Measurements from ENCODE around the gene PMEPA1. TPM values are rescaled to one million over a fixed set of nuclear protein-coding genes. Genes with fewer than 3 reads are reported as not detected.

The PMEPA1 gene
- polyA plus RNA-seq, 1 experiment: 4.3 TPM

- POLR2A ChIA-PET: interaction anchor here (0.6 kb wide), 1 partner anchor 18 kb away, joined by 4 read pairs; no protein-coding TSS in a partner anchor
- no peaks in the 10 kb centered on the region; the same call in 1 of the 2 replicates for H3K9me3 ChIP-seq (ENCODE audit: control insufficient read depth, insufficient read depth, low read length)
- H3K4me3 ChIP-seq (ENCODE audit: low read depth, low read length): no peak overlapping the region
- H3K27ac ChIP-seq (ENCODE audit: low read depth, low read length): no peak overlapping the region
- no peak for DNase-seq (ENCODE audit: low read depth, low spot score)
- CTCF ChIA-PET: no interaction called here
- H3K27me3 ChIP-seq (ENCODE audit: control insufficient read depth, insufficient read depth, low read length): no peaks in the 10 kb centered on the region
- TF ChIP-seq CTCF (IDR thresholded peaks at IDR 0.05; ENCODE audit: low read depth, low read length): no peak
Observed at GRCh38 chr20:57716202-57716601, 6.4 kb upstream of the PMEPA1 start.

DNA sequence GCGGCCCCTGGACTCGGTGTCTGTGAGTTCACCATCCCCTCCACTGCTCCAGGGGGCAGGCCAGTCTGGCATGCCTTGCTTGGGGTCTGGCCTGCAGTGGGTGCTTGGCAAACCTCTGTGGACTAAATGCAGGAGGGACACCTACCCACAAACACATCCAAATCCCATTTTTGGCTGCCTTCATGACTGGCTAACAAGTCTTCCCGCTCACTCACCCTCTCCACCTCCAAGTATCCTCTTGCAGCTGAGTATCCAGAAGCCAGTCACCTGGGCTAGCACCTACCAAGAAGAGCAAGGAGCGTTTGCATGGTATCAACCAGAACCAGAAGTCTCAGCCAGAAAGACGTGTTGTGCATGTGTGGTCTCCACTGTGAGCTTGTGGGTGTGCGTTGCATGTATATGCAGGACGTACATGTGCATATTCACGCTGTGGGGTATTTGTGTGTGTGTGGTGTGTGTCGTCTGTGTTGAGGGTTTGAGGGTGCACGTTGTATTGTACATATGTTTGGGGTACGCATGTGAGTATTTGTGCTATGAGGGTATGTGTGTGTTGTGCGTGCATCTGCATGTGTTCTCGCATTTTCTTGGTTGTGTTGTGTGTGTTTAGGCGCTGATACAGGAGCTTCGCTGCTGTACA is 5.6 kb upstream of the PMEPA1 start:
- CTCF ChIA-PET: no interaction called here

DNA sequence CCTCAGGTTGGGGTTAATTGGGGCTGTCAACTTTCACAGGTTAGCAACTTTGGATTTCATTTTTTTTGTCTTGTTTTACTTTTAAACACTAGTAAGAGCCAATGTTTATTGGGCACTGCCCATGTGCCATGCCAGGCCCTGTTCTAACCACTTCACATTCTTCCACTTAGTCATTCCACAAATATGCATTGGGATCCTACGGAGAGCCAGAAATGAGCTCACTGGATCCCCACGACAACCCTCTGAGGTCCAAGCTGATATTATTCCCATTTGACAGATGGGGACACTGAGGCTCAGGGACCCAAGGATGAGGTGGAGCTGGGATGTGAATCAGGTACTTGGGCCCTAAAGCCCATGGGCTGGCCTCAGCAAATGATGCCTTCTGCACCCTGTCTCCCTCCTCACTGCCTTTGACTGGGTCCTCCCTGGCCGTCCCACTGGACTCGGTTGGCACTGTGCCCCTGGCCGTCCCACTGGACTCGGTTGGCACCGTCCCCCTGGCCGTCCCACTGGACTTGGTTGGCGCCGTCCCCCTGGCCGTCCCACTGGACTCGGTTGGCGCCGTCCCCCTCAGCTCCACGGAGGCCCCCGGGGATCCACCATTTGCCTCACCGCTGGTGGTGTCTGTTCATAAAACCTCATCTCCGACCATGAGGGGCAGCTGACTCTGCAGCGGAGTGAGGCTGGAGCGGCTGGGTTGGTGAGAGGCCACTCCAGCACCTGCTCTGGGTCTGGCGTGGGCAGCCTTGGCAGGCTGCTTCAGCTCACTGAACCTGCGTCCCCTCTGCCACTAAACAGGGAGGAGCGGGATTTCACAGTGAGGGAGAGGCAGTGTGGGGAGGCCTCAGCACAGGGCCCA is 4.8 kb upstream of the PMEPA1 start:
- Histone ChIP-seq H3K9me3 (ENCODE audit: control insufficient read depth, insufficient read depth, low read length) (no peaks in the 10 kb centered on the region; the same call in 1 of the 2 replicates), H3K4me3 (ENCODE audit: low read depth, low read length) (no peak overlapping the region), H3K27me3 (ENCODE audit: control insufficient read depth, insufficient read depth, low read length) (no peaks in the 10 kb centered on the region), H3K27ac (ENCODE audit: low read depth, low read length) (no peak overlapping the region)
- no peak for DNase-seq (ENCODE audit: low read depth, low spot score)
- ChIA-PET POLR2A (no interaction called here), CTCF (no interaction called here)
- TF ChIP-seq CTCF (IDR thresholded peaks at IDR 0.05; ENCODE audit: low read depth, low read length): no peak

More for the DNA sequence above, 5.6 kb upstream of the PMEPA1 start:
- Histone ChIP-seq H3K27me3 (ENCODE audit: control insufficient read depth, insufficient read depth, low read length) (no peaks in the 10 kb centered on the region), H3K9me3 (ENCODE audit: control insufficient read depth, insufficient read depth, low read length) (no peaks in the 10 kb centered on the region; the same call in 1 of the 2 replicates), H3K27ac (ENCODE audit: low read depth, low read length) (no peak overlapping the region), H3K4me3 (ENCODE audit: low read depth, low read length) (no peak overlapping the region)
- no peak for DNase-seq (ENCODE audit: low read depth, low spot score)
- TF ChIP-seq CTCF (IDR thresholded peaks at IDR 0.05; ENCODE audit: low read depth, low read length): no peak
- POLR2A ChIA-PET: no interaction called here

DNA sequence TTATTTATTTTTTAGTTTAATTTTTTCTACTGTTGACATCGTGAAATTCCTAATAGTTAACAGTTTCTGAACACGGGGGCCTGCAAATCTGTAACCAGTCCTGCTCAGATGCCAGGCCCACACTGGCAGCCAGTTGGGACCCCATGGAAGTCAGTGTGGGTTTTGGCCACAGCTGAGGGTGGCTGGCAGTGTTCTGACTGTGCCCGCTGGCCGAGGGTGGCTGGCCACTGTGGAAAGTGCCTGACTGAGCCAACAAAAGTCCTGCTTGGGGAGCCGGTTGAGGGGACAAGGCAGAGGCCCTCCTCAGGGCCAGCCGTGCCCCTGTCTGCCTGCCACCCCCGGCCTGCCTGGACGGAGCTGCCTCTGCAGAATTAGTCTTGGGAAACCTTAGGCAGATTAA is 4.1 kb upstream of the PMEPA1 start:
- no peaks in the 10 kb centered on the region for H3K27me3 ChIP-seq (ENCODE audit: control insufficient read depth, insufficient read depth, low read length)
- H3K4me3 ChIP-seq (ENCODE audit: low read depth, low read length): no peak overlapping the region
- no peak for TF ChIP-seq CTCF (IDR thresholded peaks at IDR 0.05; ENCODE audit: low read depth, low read length)
- ChIA-PET POLR2A (no interaction called here), CTCF (no interaction called here)
- no peak for DNase-seq (ENCODE audit: low read depth, low spot score)
- H3K9me3 ChIP-seq (ENCODE audit: control insufficient read depth, insufficient read depth, low read length): no peaks in the 10 kb centered on the region; the same call in 1 of the 2 replicates
- no peak overlapping the region for H3K27ac ChIP-seq (ENCODE audit: low read depth, low read length)

DNA sequence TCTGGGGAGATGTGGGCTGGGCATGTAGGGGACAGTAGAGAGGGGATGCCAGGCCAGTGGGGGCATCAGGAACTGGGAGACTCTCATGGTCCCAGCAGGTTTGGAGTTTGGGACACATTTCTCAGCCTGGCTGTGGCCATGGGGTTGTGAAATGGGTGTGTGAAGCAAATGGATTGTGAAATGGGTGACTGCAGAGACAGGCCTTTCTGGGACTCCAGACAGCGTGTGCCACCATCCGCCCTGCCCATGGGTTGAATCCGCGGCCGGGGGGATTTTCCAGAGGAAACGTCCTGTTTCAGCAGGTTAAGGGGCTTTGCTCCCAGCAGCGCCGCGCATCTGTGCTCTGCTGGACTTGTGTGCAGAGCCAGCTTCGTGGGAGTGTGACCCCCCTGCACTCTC is 3.7 kb upstream of the PMEPA1 start:
- no peak for DNase-seq (ENCODE audit: low read depth, low spot score)
- CTCF ChIA-PET: interaction anchor here (0.8 kb wide), 1 partner anchor 91 kb away, joined by 3 read pairs; no protein-coding TSS in a partner anchor
- TF ChIP-seq CTCF (IDR thresholded peaks at IDR 0.05; ENCODE audit: low read depth, low read length): no peak
- Histone ChIP-seq H3K4me3 (ENCODE audit: low read depth, low read length) (no peak overlapping the region), H3K27ac (ENCODE audit: low read depth, low read length) (no peak overlapping the region), H3K27me3 (ENCODE audit: control insufficient read depth, insufficient read depth, low read length) (peaks cover 4% of the 10 kb centered on the region), H3K9me3 (ENCODE audit: control insufficient read depth, insufficient read depth, low read length) (no peaks in the 10 kb centered on the region; the same call in 1 of the 2 replicates)
- POLR2A ChIA-PET: no interaction called here
